NOMO-1 treated with dmso at 0.1 percent for 144 hours (cell line): ENCODE results near the gene ARL9.

Experiments used
- DNase-seq: peaks from one replicate; lab custom pipeline; 2025; ENCODE audit not compliant: unreplicated experiment; lab: John Stamatoyannopoulos, UW

ARL9 gene, protein sequence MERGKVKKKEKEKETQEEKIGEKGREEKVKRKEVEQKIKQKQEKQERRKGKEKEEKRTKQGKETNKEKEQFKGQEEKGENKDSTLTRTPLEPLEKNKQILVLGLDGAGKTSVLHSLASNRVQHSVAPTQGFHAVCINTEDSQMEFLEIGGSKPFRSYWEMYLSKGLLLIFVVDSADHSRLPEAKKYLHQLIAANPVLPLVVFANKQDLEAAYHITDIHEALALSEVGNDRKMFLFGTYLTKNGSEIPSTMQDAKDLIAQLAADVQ

GRCh38 chr4:56505269-56506130, at the start of gene ARL9:
Gene ARL9, plus strand, starts transcription at chr4:56505791. Its CDS starts 72 bp downstream, at chr4:56505863.
- DNase-seq, result no peak

DNA sequence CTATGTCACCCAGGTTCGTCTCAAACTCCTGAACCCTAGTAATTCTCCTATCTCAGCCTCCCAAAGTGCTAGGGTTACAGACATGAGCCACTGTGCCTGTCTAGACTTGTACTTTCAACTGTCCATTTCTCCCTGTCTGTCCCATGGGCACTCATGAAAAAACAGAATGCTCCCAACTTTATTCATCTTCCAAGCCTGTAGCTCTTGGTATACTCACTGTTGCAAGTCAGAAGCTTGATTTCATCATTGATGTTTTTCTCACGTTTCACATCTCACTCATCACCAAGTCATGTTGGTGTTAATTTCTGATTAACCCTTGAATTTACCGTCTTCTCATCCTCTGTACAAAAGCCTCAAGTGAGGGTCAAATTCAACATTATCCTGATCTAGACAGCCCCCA, 45.5 kb upstream of the ARL9 start:
- DNase-seq, result no peak

DNA sequence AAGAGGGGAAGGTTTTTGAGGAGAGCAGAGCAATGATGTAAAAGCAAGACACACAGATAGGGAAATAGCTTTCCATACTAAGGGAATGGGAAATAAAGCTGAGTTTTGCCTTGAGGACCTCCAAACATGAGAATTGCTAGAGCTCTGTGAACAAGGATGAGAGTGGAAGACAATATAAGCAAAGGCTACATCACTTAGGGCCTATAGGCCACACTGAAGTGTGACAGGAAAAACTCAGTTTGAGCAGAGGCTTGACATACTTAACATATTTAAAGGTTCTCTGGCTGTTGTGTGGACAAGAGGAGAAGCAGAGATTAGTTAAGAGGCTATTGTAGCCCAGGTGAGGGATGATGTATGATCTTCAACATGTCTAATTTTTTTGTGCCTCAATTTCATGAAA, 43.4 kb upstream of the ARL9 start:
- DNase-seq, result no peak

- DNase-seq, result no peak
These were observed 41.9 kb upstream of the ARL9 start for GRCh38 chr4:56463711-56464110.

DNA sequence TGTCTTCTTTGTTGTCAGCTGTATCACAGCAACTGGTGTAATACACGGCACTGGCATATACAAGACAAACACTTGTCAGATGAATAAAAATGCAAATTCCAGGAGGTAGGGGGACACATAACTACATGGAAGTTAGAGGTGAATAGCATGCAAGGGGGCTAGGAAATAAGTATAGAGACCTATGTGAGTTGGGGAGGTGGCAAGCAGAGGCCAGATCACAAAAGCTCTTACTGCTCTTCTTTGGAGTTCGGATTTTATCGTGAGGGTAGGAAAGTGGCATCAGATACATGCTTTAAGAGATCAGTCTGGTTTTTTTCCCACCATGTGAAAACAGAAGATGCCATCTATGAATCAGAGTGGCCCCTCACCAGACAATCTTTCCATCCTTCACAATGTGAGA, 41.0 kb upstream of the ARL9 start:
- DNase-seq, result no peak

DNA sequence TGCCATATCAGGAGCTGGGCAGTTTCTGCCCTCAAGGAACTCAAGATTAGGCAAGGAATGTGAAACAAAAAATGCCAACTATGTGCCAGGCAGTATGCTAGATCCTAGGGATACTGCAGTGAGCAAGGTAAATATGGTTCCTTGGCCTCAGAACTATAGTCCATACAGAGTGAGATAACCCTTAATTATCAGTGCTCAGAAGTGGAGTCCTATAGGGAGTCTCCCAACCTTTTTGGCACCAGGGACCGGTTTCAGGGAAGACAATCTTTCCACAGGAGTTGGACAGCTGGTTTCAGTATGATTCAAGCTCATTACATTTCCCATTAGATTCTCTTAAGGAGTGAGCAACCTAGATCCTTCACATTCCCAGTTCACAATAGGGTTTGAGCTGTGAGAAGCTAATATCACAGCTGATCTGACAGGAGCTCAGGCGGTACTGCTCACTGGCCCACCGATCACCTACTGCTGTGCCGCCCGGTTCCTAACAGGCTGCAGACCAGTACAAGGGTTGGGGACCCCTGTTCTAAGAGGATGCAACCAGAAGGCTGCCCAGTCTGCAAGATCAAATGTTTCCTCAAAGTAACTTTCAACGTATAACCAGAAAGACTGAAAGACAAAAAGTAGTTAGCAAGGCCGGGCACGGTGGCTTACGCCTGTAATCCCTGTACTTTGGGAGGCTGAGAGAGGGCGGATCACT, 39.8 kb upstream of the ARL9 start:
- DNase-seq, result no peak

DNA sequence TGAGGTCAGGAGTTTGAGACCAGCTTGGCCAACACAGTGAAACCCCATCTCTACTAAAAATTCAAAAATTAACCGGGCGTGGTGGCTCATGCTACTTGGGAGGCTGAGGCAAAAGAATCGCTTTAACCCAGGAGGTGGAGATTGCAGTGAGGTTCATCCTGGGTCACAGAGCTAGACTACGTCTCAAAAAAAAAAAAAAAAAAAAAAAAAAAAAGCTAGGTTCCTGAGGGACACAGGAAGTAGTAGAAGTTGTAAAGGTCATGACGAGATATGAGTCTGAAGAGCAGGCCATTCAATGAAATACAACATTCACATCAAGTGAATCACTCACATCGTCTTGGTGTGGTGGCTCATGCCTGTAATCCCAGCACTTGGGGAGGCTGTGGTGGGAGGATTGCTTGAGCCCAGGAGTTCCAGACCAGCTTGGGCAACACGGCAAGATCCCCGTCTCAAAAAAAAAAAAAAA, 39.3 kb upstream of the ARL9 start:
- peak; percentile 7 for DNase-seq

GRCh38 chr4:56466910-56467283, 38.7 kb upstream of the ARL9 start:
- no peak for DNase-seq

DNA sequence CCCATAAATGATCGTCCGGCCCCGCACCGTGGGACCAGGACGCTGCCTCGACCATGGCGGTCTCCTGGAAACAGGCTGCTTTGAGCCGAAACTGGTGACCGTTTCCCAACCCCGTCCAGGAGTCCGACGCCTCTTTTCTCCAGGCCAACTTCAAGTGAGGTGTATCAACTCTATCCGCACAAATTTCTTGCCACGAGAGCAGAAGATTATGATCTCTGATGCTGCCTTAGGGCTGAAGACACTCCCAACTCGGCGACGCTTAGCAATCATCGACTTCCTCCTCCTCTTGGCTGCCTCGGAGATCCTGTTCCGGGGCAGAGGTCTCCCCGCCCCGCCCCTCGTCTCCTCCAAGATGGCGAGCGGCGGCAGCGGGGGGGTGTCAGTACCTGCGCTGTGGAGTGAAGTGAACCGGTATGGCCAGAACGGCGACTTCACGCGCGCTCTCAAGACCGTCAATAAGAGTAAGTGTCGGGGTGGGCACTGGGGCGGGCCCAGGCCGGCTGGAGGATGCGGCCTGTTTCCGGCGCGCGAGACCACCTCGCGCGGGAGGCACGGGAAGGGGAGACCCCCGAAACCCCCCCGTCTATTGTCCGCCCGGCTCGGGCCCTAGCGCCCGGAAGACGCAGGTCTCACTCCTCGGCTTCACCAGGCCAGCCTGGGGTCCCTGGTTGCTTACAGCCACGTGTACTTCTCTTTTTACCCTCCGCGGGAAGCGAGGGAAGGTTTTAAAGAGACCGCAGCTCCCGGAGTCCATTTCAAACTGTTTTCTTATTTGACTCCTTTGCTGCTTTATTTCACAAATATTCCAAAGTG, 38.1 kb upstream of the ARL9 start, which contains the start of gene SRP72:
SRP72 (plus strand) TSS at position 334 of the 813 bp plus-strand sequence; CDS start at position 353, 19 bp downstream.
- peak; percentile 82 for DNase-seq

DNA sequence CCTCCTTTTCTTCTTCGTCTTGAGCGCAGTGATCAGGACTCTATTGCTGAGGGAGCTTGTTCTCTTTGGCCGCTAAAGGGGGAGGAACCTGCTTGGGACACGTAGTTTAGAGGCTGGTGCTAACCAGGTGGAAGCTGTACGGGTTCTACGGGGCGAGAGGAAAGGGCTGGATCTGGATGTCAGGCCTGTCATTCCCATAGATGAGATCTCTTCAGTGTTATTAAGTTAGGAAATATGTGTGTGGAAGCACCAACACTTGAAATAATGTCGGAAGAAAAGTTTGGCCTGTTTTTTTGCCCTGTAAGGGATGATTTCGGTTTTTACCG, 37.5 kb upstream of the ARL9 start:
- DNase-seq, result no peak

GRCh38 chr4:56469489-56470210, 35.9 kb upstream of the ARL9 start:
- DNase-seq, result peak; percentile 43

- no peak for DNase-seq
These were observed 29.7 kb upstream of the ARL9 start for GRCh38 chr4:56475917-56476316.

- no peak for DNase-seq
These were observed 28.3 kb upstream of the ARL9 start for GRCh38 chr4:56477192-56477702.

DNA sequence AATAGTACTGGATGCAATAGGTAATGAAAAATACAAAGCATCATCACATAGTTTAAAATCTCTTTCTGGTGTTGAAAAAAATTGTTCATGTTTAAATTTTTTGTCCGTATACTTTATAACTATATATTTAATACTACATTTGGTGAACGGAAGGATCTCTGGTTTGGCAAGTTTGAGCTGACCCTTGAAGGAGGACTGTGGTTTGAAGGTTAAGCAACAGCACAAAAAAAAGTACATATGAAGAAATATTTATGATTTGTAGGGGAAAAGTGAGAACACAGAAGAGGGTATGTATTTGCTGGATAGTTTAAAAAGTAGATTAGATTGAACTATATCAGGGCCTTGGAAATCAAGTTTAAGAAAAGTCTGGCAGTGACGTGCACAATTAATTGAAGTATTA, 24.9 kb upstream of the ARL9 start:
- peak; percentile 9 for DNase-seq

- DNase-seq, result no peak
These were observed 9.3 kb upstream of the ARL9 start for GRCh38 chr4:56496241-56496640.

- DNase-seq, result no peak
These were observed 5.5 kb downstream of the ARL9 start for GRCh38 chr4:56511098-56511497.

DNA sequence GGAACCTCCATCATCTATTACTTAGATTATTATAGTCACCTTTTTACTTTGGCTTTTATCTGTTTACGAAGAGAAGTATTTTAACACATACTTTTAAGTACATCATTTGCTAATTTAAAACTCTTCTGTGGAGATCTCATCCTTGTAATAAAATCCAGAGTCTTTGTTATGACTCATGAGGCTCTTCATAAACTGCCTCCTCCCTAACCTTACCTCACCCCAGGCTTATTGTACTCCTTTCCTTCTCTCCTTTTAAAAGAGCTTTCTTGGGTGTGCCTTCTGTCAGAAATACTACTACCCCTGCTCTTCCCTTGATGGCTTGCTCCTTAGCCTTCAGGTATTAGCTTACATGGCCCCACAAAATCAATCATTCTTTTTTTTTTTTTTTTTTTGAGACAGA, 6.6 kb downstream of the ARL9 start:
- no peak for DNase-seq

DNA sequence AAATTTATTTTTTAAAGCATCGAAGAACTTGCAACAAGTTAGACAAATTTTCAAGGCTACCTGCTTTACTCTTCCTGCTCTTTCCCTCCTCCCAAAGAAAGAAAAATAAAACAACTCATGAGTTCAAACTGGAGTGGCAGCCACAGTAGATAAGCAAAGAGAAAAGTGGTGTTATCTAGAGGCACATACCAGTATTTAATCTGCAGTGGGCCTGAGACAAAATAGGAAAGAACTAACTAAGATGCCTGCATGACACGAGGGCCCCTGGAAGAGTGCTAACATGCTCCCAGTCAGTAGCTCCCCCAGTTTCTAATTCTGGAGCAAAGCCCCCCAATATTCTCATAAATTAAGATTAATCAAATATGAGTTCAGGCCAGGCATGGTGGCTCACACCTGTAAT, 7.9 kb downstream of the ARL9 start:
- no peak for DNase-seq

- peak; percentile 72 for DNase-seq
These were observed 24.9 kb downstream of the ARL9 start for GRCh38 chr4:56530269-56531148.
